Mesodermal cell (in vitro differentiated cells): ENCODE data around the gene NDUFA1.
"Not testable (repeated sequence)": the region's sequence is repeated elsewhere in the genome, so short reads cannot be mapped to it uniquely, and the experiment has no call there.

Source experiments
- H3K27ac ChIP-seq: 2 replicates; pipeline ENCODE4 v1.7.0; 2013; ENCODE audit warnings: mild to moderate bottlenecking, low read depth, low read length, moderate library complexity; ENCODE audit not compliant: severe bottlenecking
- H3K36me3 ChIP-seq: 2 replicates; pipeline ENCODE4 v1.7.1; 2013; ENCODE audit warnings: mild to moderate bottlenecking, low read length, moderate library complexity; ENCODE audit not compliant: control insufficient read depth, insufficient read depth
- H3K4me1 ChIP-seq: one replicate; pipeline ENCODE4 v1.7.1; 2013; ENCODE audit warnings: mild to moderate bottlenecking, low read length; ENCODE audit not compliant: insufficient read depth, control insufficient read depth, poor library complexity, severe bottlenecking
- H3K4me3 ChIP-seq: 2 replicates; pipeline ENCODE4 v1.7.0; 2013; ENCODE audit warnings: low read length, control low read depth, mild to moderate bottlenecking; ENCODE audit not compliant: insufficient read depth, poor library complexity, severe bottlenecking; ENCODE audit errors: extremely low read depth
- H3K9me3 ChIP-seq: 2 replicates; pipeline ENCODE4 v1.7.1; 2013; ENCODE audit warnings: mild to moderate bottlenecking, low read length, moderate library complexity; ENCODE audit not compliant: control insufficient read depth
- WGBS, 2 experiments: methylation state at CpG; one replicate each; pipeline ENCODE4 v1.1.5; 2013; ENCODE audit warnings: missing lambda C conversion rate in 2 of 2; ENCODE audit not compliant: insufficient coverage in 2 of 2; 5-methylcytosine and 5-hydroxymethylcytosine counted together

The NDUFA1 gene

GRCh38 chrX:119916310-119916709, 44.7 kb downstream of the NDUFA1 start:
- Histone ChIP-seq H3K4me1 (no peaks in the 10 kb centered on the region), H3K27ac (no peak overlapping the region), H3K36me3 (no peaks in the 10 kb centered on the region), H3K4me3 (no peak overlapping the region), H3K9me3 (no peaks in the 10 kb centered on the region)
- WGBS, 2 experiments, result 60 to 90% methylated on average over 1 to 3 of the region's 5 CpGs

GRCh38 chrX:119917877-119918276, 46.2 kb downstream of the NDUFA1 start:
- Histone ChIP-seq H3K9me3 (no peaks in the 10 kb centered on the region), H3K36me3 (no peaks in the 10 kb centered on the region), H3K27ac (no peak overlapping the region), H3K4me3 (no peak overlapping the region), H3K4me1 (no peaks in the 10 kb centered on the region)
- 100% methylated on average over 1 of the region's 2 CpGs; no CpG with 5 or more reads in 1 of the 2 experiments for WGBS, 2 experiments

DNA sequence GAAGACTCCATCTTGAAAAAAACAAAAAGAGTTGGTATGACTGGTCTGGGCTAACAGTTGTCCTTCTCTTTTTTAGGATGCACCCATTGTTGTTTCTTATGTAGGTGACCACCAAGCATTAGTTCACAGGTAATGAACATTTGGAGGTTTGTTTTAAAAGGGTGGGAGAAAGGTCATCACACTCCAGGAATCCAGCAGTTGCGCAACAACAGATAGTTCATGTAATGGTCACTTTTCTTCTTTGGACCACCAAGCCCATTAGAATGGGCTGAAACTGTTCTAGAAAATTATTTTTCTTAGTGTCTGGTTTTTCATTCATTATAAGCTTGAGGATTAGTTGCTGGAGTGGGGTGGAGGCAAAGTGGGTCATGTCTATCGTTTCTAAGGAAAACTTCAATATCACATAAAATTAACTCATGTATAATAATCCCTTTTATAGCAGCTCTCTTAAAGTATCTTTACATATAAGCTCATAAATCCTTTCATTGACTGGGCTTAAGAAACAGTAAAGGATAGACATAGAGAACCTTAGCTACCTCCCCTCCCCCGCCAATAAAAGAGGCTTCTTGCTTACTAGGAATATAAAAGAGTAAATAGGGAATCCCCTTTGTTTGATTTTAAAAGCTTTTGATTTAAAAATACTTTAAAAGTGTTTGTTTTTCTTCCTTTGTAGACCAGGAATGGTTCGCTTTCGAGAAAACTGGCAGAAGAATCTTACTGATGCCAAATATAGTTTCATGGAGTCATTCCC, 48.4 kb downstream of the NDUFA1 start:
- Histone ChIP-seq H3K27ac (no peak overlapping the region), H3K9me3 (no peaks in the 10 kb centered on the region), H3K4me3 (no peak overlapping the region), H3K36me3 (no peaks in the 10 kb centered on the region), H3K4me1 (no peaks in the 10 kb centered on the region)
- whole genome bisulfite sequencing, 2 experiments, result no CpG with 5 or more reads among the region's 5 CpGs

DNA sequence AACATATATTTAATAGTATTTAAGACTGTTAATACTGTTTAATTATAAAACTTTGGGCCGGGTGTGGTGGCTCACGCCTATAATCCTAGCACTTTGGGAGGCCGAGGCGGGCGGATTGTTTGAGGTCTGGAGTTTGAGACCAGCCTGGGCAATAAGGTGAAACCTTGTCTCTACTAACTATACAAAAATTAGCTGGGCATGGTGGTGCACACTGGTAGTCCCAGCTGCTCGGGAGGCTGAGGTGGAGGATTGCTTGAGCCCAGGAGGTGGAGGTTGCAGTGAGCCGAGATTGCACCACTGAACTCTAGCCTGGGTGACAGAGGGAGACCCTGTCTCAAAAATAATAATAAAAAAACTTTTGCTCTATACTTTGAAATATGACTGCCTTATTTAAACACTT, 50.8 kb downstream of the NDUFA1 start:
- not testable (repeated sequence) for H3K9me3 ChIP-seq, H3K27ac ChIP-seq, H3K36me3 ChIP-seq, H3K4me1 ChIP-seq, H3K4me3 ChIP-seq
- no CpG with 5 or more reads among the region's 7 CpGs for WGBS, 2 experiments
